Lower lobe of right lung (tissue), 2 donors: ENCODE results near the gene TUT1. TPM values are rescaled to one million over a fixed set of nuclear protein-coding genes. Genes with fewer than 3 reads are reported as not detected.

Experiments
- ATAC-seq, 2 donors: fragments of 200-7000 bp; cut with Tn5 transposase; one replicate each; pipeline ENCODE4 v1.9.1; 2020 to 2022; ENCODE audit warnings: mild to moderate bottlenecking in 2 of 2, moderate library complexity in 2 of 2
- DNase-seq: peaks from one replicate; pipeline ENCODE4 v3.0.0-alpha.2; 2020
- H3K27ac ChIP-seq: fragments of 200-600 bp; one replicate; pipeline ENCODE4 v1.8.0; 2022
- H3K27me3 ChIP-seq: fragments of 200-600 bp; one replicate; pipeline ENCODE4 v1.8.0; 2022; ENCODE audit warnings: low read depth
- H3K36me3 ChIP-seq: fragments of 200-600 bp; one replicate; pipeline ENCODE4 v1.8.0; 2022; ENCODE audit warnings: mild to moderate bottlenecking
- H3K4me1 ChIP-seq: fragments of 200-600 bp; one replicate; pipeline ENCODE4 v1.8.0; 2022
- H3K4me3 ChIP-seq: fragments of 200-600 bp; one replicate; pipeline ENCODE4 v1.8.0; 2022; ENCODE audit warnings: mild to moderate bottlenecking
- H3K9me3 ChIP-seq: fragments of 200-600 bp; one replicate; pipeline ENCODE4 v1.8.0; 2022
- intact Hi-C: fragments of 100-400 bp; cut with DNase I; formaldehyde crosslinking; loops from one replicate; pipeline ENCODE4 v1.11.0; 2022
- total RNA-seq: library from RNA; stranded (reverse); fragmentation: NEBNext Ultra II Directional; extraction: Animal tissue kit (Norgen Biotek cat#: 25700); gene quantifications from one replicate; pipeline ENCODE4 v1.2.1, GENCODE V29; 2021
- TF ChIP-seq, protein P1 (sequence below): fragments of 200-600 bp; IDR thresholded peaks from one replicate; pipeline ENCODE4 v1.8.0; 2022; ENCODE audit warnings: antibody characterized with exemption, mild to moderate bottlenecking
- donor health status: DM: no; HTN: yes; CAD: no; lungs with severe emphysema.

The TUT1 gene
- total RNA-seq, 1 donor from 2014 or later: 15.8 TPM

DNA sequence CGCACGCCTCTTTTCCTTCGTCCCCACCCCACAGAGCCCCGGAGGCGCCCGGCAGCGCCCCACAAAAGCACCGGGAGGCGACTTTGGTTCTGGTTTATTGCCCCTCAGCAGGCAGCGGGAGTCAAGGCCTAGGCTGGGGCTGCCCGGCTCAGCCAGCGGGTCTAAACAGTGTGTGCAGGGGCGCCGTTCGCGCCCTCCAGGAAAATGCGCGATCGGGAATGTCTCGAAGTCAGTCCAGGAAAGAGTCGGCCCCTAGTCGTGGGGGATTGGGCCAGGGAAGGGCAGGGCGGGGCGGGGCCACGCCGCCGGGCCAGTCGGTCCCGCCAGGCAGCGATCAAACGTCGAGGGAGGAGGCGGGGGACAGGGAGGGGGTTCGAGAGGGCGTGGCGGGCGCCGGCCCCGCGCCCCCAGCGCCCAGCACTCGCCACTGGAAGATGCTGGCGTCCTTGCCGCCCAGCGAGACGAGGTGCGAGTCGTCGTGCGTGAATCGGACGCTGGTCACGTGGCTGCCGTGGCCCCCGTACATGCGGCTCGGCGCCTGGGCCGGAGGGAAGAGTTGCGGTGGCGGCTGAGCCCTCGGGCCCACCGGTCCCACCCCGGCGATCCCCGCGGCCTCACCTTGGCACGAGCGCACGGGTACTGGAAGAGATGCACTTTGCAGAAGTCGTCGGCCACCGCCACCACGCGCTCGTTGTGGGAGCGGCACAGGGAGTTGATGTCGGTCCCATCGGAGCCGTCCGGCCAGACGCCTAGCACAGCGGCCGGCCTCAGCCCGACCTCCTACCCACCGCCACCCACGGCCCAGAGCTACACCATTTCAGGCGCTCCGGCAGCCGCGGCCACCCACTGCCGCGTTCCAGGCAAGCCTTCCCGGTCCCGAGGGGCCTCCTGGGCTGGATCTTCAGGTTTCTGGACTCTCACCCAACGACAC lies 11.1 kb upstream of the TUT1 start:
- Histone ChIP-seq H3K4me1 (peaks cover 36% of the 10 kb centered on the region), H3K36me3 (peaks cover 57% of the 10 kb centered on the region), H3K9me3 (no peaks in the 10 kb centered on the region), H3K4me3 (peak overlapping the region; percentile 99), H3K27ac (peak overlapping the region; percentile 99), H3K27me3 (no peaks in the 10 kb centered on the region)
- DNase-seq (peak; percentile 78), ATAC-seq (peak; percentile 67 to 77)
- intact Hi-C loops: no loop called here
- TF ChIP-seq, protein P1, sequence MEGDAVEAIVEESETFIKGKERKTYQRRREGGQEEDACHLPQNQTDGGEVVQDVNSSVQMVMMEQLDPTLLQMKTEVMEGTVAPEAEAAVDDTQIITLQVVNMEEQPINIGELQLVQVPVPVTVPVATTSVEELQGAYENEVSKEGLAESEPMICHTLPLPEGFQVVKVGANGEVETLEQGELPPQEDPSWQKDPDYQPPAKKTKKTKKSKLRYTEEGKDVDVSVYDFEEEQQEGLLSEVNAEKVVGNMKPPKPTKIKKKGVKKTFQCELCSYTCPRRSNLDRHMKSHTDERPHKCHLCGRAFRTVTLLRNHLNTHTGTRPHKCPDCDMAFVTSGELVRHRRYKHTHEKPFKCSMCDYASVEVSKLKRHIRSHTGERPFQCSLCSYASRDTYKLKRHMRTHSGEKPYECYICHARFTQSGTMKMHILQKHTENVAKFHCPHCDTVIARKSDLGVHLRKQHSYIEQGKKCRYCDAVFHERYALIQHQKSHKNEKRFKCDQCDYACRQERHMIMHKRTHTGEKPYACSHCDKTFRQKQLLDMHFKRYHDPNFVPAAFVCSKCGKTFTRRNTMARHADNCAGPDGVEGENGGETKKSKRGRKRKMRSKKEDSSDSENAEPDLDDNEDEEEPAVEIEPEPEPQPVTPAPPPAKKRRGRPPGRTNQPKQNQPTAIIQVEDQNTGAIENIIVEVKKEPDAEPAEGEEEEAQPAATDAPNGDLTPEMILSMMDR: no peak

DNA sequence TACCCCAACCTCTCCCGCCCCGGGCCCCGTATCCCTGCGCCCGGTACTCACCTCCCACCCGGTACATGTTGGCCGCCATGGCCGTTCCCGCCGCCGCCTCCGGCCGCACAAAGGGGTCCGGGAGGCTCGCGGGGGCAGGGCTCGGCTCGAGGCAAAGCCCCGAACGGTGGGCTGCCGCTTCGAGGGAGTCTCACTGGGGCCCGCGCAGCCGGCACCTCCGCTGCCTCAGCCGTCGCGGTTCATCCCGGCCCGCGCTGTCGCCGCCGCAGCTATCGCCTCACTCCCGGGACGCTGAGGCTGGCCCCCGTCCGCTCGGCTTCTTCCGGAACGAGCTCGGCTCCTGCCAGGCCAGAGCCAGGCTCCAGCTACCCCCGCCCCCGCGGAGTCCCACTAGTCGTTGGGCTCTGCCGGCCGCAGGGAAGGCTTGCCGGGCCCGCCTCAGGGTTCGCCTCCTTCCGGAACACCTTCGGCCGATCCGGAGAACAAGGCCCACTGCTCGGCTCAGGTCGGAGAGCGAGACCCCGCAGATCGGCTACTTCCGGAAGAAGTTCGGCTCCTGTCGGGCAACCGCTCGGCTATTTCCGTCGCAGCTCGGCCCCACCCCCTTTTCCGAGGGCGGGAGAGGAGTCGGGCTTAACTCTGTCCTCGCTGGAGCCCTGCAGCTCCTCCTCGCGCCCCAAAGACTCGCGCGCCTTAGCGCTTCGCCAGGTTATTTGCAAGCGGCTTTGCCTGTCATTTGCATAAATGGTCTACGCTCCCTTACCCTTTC lies 10.2 kb upstream of the TUT1 start, which contains the start of gene MTA2:
MTA2 (minus strand) TSS at position 494 of the 769 bp plus-strand sequence; CDS start at position 79, 415 bp downstream.
- no peaks in the 10 kb centered on the region for H3K9me3 ChIP-seq
- TF ChIP-seq, protein P1: no peak
- H3K36me3 ChIP-seq: peaks cover 58% of the 10 kb centered on the region
- H3K27ac ChIP-seq: peak within 1 kb of the TSS; percentile 99
- peak; percentile 98 for DNase-seq
- ATAC-seq: peak; percentile 94
- peak within 1 kb of the TSS; percentile 99 for H3K4me3 ChIP-seq
- intact Hi-C loops: no loop called here
- no peaks in the 10 kb centered on the region for H3K27me3 ChIP-seq
- H3K4me1 ChIP-seq: peaks cover 36% of the 10 kb centered on the region

- H3K4me1 ChIP-seq: peaks cover 36% of the 10 kb centered on the region
- peak overlapping the region; percentile 99 for H3K4me3 ChIP-seq
- H3K36me3 ChIP-seq: peaks cover 58% of the 10 kb centered on the region
- DNase-seq: no peak
- intact Hi-C loops: no loop called here
- H3K9me3 ChIP-seq: no peaks in the 10 kb centered on the region
- H3K27me3 ChIP-seq: no peaks in the 10 kb centered on the region
- TF ChIP-seq, protein P1: no peak
- peak; percentile 38 to 61 for ATAC-seq
- peak overlapping the region; percentile 99 for H3K27ac ChIP-seq
Observed at GRCh38 chr11:62601122-62601371, 9.7 kb upstream of the TUT1 start.

GRCh38 chr11:62600367-62601121 lies 9.2 kb upstream of the TUT1 start:
- peak overlapping the region; percentile 99 for H3K27ac ChIP-seq
- peaks cover 36% of the 10 kb centered on the region for H3K4me1 ChIP-seq
- H3K36me3 ChIP-seq: peaks cover 58% of the 10 kb centered on the region
- TF ChIP-seq, protein P1: no peak
- peak overlapping the region; percentile 99 for H3K4me3 ChIP-seq
- DNase-seq: no peak
- H3K27me3 ChIP-seq: no peaks in the 10 kb centered on the region
- ATAC-seq: no peak
- H3K9me3 ChIP-seq: no peaks in the 10 kb centered on the region
- intact Hi-C loops: no loop called here

GRCh38 chr11:62599901-62600300 lies 8.6 kb upstream of the TUT1 start:
- intact Hi-C loops: no loop called here
- TF ChIP-seq, protein P1: no peak
- no peak overlapping the region for H3K27ac ChIP-seq

More at GRCh38 chr11:62599901-62600300, 8.6 kb upstream of the TUT1 start:
- peaks cover 36% of the 10 kb centered on the region for H3K4me1 ChIP-seq
- peak overlapping the region; percentile 99 for H3K4me3 ChIP-seq
- no peaks in the 10 kb centered on the region for H3K9me3 ChIP-seq
- H3K36me3 ChIP-seq: peaks cover 58% of the 10 kb centered on the region
- ATAC-seq (no peak), DNase-seq (no peak)
- H3K27me3 ChIP-seq: no peaks in the 10 kb centered on the region
